Activated CD4-positive, alpha-beta T cell treated with anti-CD3 and anti-CD28 coated beads, Interleukin-2, Interleukin-4, amounts not matched to agents 100 ng/mL and 50 ng/mL, durations not matched to agents 16 hours and 8 hours (primary cell): ENCODE measurements around the gene NUTM1.

ENCODE experiments used
- DNase-seq: peaks from one replicate; pipeline ENCODE4 v3.0.0-alpha.2; 2020; ENCODE audit warnings: low spot score

The NUTM1 gene

GRCh38 chr15:34342737-34343575 is at the start of gene NUTM1, which contains the start of gene NOP10:
TSS of gene NUTM1 (plus strand) at chr15:34343315. CDS start at chr15:34343697, 382 bp downstream.
TSS of gene NOP10 (minus strand) at chr15:34343136. CDS start at chr15:34343073, 63 bp downstream.
- peak; percentile 97 for DNase-seq

- no peak for DNase-seq
Measured at GRCh38 chr15:34297059-34297458, 46.1 kb upstream of the NUTM1 start.

- no peak for DNase-seq
Measured at GRCh38 chr15:34301058-34301457, 42.1 kb upstream of the NUTM1 start.

- no peak for DNase-seq
Measured at GRCh38 chr15:34304613-34305012, 38.5 kb upstream of the NUTM1 start.

GRCh38 chr15:34311563-34311962 is 31.6 kb upstream of the NUTM1 start:
- no peak for DNase-seq

GRCh38 chr15:34314491-34315490 is 28.3 kb upstream of the NUTM1 start:
- DNase-seq: no peak

- no peak for DNase-seq
Measured at GRCh38 chr15:34318277-34319079, 24.6 kb upstream of the NUTM1 start.

- no peak for DNase-seq
Measured at GRCh38 chr15:34323217-34323616, 19.9 kb upstream of the NUTM1 start.

GRCh38 chr15:34324933-34325332 is 18.2 kb upstream of the NUTM1 start:
- DNase-seq: no peak

GRCh38 chr15:34325368-34325767 is 17.7 kb upstream of the NUTM1 start:
- DNase-seq: no peak

GRCh38 chr15:34327906-34328305 is 15.2 kb upstream of the NUTM1 start:
- no peak for DNase-seq

GRCh38 chr15:34329006-34329405 is 14.1 kb upstream of the NUTM1 start:
- DNase-seq: no peak

GRCh38 chr15:34330279-34330678 is 12.8 kb upstream of the NUTM1 start:
- DNase-seq: no peak

- peak; percentile 59 for DNase-seq
Measured at GRCh38 chr15:34331809-34332208, 11.3 kb upstream of the NUTM1 start.

- DNase-seq: no peak
Measured at GRCh38 chr15:34332553-34333120, 10.5 kb upstream of the NUTM1 start.

GRCh38 chr15:34334672-34335071 is 8.4 kb upstream of the NUTM1 start:
- no peak for DNase-seq

GRCh38 chr15:34335176-34336032 is 7.7 kb upstream of the NUTM1 start:
- DNase-seq: peak; percentile 53

- DNase-seq: no peak
Measured at GRCh38 chr15:34336231-34336990, 6.7 kb upstream of the NUTM1 start.

- DNase-seq: no peak
Measured at GRCh38 chr15:34336991-34337556, 6.0 kb upstream of the NUTM1 start.
